Stimulated activated CD4-positive, alpha-beta T cell treated with anti-CD3 and anti-CD28 coated beads, Interleukin-2, amount 100 ng/mL, for 24 hours (primary cell): ENCODE data around the gene STAT1.

ENCODE experiments used
- DNase-seq, 2 donors: peaks; one replicate each; pipeline ENCODE4 v3.0.0-alpha.2; 2020

Gene STAT1

DNA sequence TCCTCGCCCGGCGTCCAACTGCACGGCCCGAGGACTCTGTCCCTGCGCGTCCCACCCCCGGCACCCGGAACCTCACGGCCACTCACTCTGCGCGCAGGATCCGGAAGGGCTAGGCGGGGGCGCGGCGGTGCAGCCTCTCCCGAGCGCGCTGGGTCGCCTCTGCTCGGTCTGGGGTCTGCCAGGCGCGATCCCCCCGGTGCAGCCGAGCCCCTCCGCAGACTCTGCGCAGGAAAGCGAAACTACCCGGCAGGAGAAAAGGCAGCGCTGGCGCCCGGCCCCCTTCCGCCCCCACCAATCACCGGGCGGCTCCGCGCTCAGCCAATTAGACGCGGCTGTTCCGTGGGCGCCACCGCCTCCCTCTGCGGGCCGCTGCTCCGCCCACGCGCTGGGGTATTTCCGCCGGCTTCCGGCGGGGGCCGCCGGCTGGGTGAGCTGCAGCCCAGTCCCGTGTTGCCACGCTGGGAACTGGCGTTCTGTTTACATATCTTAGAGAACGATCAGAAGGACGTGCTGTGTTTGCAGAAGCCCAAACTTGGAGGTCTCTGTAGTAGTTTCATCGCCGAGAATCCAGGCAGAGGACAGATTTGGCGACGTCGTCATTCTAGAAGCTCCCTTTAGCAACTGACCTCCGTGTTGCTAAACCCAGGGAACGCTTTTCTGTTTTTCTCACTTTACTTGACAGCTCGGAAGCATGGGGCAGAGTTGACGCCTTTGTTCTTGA, at the start of gene STAT1:
TSS of gene STAT1 (minus strand) at position 240 of the 721 bp plus-strand sequence. CDS start 4,168 bp downstream, outside the sequence.
- peak; percentile 97 for DNase-seq

DNA sequence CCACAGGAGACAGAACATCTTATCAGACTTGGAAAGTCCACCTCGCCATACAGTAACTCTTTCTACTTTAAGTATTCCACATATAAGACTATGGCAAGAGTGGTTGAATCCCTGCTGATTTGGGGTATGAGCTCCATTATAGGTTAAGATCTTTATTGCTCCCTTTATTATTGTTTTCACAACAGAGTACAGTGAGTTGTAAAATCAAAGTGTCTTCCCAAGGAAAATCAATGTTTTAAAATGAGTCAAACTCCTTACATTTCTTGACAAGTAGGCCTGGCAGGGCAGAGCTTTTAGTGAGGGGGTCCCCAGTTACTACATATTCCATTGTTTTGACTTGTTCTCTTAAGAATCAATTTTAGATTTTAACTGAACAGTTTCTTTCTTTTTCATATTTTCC, 49.6 kb upstream of the STAT1 start:
- DNase-seq: no peak

DNA sequence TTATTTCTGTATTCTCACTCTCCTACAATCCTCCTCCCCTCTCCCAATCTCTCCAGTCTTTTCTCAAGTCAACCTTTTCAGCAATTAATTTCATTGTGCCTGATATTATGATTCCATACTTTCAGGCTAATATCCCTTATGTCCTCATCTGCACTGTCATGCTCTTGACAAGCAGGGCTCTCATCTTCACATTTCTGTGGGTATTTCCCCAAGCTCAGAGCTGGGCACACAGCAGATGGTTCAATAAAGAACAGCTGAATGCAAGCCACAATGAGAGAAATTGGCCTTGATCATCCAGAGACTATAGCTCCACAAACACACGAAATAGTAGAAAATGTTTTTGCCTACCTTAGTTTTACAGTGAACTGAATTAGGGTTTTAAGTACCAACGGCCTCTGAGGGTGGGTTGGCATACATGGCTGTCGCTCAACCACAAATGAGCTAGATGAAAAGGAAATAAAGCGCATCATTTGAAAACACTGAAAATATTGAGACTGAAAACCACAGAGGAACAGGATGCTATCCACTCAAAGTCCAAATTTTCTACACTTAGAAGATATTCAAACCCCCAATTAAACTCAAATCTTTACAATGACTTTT, 47.5 kb upstream of the STAT1 start:
- DNase-seq: no peak

GRCh38 chr2:191059308-191059707, 45.3 kb upstream of the STAT1 start:
- DNase-seq: no peak

GRCh38 chr2:191056228-191056627, 42.3 kb upstream of the STAT1 start:
- DNase-seq: no peak

DNA sequence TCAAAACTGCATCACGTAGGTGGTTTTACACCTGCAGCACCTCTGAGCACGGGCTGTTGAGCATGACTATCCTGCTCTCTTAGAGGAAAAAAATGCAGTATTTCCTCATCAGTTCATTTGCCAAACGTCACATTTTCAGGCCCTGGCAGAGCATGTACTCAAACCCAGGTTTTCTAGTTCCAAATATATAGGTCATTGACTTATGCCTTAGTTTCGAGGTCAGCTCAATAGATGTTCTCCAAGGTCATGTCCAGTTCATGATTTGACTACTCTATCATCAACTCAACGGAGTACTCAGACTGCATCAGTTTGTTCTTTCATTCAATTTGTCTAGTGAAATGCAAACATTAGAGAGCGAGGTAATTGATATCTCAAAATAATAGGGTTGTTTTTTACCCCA, 39.3 kb upstream of the STAT1 start:
- no peak for DNase-seq

DNA sequence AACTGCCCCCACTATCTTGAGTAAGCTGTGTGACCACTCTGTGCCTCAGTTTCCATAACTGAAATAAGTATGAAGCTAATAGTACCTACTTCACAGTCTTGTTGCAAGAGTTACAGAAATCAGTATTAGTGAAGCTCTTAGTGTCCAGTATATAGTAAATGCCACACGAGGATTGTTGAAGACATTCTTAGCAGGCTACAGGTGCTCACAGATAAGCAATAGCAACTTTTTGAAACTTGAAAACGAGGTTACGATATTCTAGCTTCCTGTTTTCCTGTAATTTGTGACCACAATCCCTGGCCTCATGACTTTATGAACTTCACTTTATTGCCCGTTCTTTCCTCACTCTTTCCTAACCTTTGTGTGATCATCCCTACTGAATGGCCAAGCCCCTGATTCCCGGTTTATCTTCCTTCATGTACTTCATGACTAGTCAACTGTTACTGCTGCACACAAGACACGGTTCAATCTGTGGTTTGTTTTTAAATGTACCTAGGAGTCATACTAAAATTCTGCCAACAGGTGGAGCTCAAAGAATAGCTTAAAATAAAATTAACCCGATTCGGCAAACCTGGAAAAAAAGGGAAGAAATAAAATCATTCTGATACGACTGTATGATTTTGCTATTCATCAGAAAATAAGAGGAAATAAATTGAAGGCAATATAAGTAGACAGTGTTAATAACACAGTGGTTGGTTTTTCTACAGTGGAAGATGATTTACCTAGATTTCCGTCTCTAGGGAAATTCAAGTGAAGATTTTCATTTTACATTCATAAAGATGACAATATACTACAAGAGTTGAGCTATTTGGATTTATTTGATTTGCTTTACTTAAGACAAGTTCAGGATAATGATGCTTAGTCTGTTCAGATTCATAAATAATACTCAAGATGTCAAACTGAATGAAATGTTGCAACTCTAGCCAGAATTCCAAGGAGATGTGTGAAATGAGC, 38.1 kb upstream of the STAT1 start:
- DNase-seq: no peak

DNA sequence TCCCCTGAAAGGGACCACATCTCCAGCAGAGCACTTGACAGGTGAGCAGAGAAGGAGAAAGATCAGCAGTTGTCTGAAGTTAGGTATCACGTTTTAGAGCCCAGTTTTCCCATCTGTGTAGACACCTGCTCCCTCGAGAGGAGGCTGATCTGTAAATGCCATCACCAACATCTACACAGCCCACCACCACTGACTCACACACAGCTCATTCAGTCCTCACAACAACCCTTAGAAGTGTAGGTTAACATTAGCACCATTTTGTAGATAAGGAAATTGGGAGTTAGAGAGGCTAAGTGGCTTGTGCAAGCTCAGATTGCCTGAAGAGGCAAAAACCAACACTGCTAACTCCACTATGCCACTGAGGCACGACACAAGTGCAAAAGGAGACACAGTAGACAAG, 37.2 kb upstream of the STAT1 start:
- no peak for DNase-seq

DNA sequence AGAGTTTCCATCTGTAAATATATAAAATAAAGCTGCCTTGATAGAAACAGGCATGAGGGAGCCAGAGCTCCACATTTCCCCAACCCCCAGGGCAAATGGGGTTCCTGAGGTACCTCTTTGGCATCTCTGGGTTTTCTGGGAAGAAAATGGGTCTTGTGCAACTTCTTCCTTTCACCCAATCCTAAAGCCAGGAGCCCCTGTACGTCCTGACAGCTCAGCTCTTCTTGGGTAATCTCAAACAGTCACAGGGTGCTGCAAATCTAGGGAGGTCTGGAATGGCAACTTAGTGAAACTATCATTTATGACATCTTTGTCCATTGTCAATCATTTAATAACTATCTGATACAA, 36.6 kb upstream of the STAT1 start:
- no peak for DNase-seq

- DNase-seq: no peak
Observed at GRCh38 chr2:191049728-191050639, 36.0 kb upstream of the STAT1 start.

DNA sequence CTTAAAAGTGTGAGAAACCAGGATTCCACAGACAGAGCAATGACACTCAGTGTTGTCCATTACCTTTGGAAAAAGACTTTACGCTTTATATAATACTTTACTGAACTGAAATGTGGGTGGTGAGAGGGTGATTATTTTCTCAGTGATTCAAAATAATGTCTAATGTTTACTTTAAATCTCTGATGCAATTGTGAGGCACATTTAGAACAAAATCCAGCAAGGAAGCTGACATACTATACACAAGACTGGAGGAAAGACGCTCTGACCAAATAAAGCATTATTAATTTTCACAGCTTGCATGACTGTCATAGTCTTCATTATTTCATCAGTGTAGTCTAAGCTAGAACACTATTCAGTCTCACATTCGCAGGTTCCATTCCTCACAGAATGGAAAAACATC, 34.1 kb upstream of the STAT1 start:
- no peak for DNase-seq

- no peak for DNase-seq
Observed at GRCh38 chr2:191045141-191045540, 31.2 kb upstream of the STAT1 start.

DNA sequence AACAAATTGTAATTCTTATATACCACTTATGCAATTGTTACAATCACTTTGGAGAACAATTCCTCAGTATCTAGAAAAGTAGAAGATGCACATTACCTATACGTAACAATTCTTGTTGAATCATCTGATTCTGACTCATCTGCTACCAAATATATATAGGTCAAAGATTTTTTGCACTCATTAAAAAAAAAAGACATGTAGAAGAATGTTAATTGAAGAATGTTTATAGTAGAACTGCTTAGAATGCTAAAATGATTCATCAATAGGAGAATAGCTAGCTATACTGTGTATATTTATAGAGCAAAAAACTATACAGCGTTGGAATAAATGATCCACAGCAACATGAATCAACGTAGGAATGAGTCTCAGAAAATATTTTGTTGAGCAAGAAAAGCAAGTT, 29.5 kb upstream of the STAT1 start:
- DNase-seq: no peak

DNA sequence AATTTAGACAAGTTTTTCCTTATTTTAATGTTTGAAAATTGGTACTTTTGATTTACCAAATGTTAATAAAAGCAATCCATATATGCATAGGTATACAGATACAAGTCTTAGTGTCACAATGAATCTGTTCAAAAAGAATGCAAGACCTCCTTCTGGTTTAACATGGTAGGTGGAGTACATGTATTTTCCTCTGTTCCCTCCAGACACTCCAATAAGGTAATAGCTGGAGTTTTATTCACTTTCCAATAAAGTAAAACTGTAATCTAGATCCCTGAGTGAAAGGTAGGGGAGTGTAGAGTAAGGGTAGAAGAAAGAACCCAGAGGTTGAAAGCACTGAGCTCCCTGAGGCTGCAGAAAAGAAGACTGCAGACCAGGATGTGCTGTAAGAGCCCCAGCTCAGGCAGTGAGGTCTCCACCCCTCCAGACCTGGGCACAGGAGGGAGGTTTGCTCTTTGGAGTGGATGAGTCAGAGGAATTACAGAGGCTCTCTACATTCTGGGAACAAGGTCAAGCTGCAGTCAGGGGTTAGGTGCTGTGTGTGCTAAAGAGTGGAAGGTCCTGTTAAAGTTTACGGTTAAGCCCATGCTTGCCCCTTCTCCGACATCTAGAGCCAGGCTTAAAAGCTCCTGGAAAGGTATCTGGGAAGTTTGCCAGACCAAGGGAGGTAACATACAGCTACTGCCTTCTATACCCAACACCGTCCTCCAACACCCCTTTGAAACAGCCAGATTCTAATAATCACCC, 27.6 kb upstream of the STAT1 start:
- DNase-seq: no peak

DNA sequence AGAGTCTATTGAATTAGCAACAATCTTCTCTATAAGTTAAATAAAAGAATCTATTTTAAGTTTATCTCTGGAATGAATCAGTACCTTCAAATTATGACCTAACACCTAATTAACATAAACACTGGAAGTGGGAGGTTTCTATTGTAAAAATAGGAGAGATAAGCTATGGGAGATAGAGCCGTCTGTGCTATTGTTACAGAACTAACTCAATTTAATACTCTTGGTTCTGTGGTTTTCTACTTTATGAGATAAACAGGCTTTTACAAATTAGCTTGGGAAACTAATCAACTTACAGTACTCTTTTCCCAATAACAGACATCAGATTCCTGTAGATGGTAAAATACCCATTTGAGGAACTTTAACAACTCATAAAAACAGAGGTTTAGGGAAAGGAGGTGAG, 25.6 kb upstream of the STAT1 start:
- no peak for DNase-seq

- DNase-seq: no peak
Observed at GRCh38 chr2:191038741-191039140, 24.8 kb upstream of the STAT1 start.

GRCh38 chr2:191038241-191038725, 24.3 kb upstream of the STAT1 start:
- DNase-seq: no peak

DNA sequence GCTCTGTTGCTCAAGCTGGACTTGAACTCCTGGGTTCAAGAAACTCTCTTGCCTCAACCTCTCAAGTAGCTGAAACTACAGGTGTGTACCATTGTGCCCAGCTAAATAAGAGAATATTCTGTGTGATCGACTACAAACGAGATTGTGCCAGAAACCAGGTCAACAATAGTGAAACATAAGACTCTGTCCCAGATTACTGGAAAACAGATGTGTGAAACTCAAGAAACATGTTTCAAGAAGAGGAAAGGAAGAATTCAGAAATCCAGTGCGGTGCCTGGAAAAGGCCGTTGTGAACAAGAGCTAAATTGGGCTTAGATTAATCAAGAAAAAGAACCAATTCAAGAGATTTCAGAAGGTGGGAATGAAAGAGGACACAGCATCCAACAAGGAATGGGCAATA, 23.4 kb upstream of the STAT1 start:
- no peak for DNase-seq

DNA sequence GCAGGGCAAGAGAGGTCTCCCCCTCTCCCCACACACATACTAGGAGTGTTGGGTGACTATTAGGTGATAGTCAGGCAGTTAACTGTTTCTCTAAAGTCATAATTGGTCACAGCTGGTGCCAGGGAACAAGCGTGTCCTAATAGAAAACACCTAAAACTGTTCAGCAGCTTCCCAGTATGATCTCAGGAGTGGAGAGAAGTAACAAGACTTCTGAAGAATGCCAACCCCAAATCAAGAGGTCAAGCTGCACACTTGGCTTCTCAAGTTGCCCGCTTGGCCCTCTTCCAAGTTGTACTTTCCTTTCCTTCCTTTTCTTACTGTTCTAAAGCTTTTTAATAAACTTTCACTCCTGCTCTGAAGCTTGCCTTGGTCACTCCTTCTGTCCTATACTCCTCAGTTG, 22.4 kb upstream of the STAT1 start:
- no peak for DNase-seq

DNA sequence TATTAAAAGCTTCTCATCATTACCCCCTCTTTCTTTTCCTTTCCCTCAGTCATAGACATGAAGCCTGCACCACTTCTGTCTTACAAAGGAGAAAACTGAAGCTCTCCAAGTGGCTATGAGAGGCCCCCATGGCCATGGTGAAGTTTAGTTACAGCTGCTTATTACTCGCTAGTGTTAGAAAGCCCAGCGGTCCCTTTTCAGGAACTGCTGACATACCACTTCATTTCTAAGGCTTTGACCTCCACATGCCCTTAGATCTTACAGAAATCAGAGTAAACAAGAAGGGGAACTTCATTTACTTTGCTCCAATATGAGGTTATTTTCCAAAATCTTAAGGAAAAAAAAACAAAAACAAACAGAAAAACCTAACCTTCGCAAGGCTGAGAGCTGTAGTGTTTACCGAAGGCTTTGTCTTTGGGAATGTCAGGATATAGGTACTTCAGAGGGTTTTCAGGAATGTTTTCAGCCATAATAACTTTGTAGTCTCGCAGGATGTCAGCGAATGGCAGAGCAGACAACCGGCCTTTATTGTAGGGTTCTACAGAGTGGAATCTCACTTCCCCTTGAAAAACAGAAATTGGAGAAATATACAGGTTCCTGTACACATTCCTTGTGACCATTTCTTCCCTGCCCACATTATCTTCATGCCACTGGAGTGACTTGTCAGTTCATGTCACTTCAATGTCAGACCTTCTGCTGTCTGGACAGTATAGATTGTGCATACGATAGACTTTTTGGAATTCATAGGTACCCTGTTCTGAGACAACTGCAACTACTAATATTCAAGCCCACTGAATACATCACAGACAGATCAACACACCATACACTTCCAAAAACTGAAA, 18.8 kb upstream of the STAT1 start:
- no peak for DNase-seq

- no peak for DNase-seq
Observed at GRCh38 chr2:191031256-191031655, 17.3 kb upstream of the STAT1 start.
